C4-2B (cell line): Measurements from ENCODE around the gene CNBD2.
"Not testable (repeated sequence)": the region's sequence is repeated elsewhere in the genome, so short reads cannot be mapped to it uniquely, and the experiment has no call there.

Source experiments
- CTCF ChIP-seq: fragments of 450-650 bp; conservative IDR thresholded peaks from 2 replicates; pipeline ENCODE4 v1.5.1; 2017; ENCODE audit warnings: mild to moderate bottlenecking
- ZFX ChIP-seq: fragments of 450-650 bp; IDR thresholded peaks from 2 replicates; pipeline ENCODE4 v1.6.1; 2017

- TF ChIP-seq CTCF, ZFX: not testable (repeated sequence)
Measured at GRCh38 chr20:35996492-35996891, 28.1 kb downstream of the CNBD2 start.
